ENCODE results near the gene RAPGEF5. TPM values are rescaled to one million over a fixed set of nuclear protein-coding genes. Genes with fewer than 3 reads are reported as not detected.

Gene RAPGEF5
- total RNA-seq, 1 experiment from 2014 or later, result 15.6 TPM

DNA sequence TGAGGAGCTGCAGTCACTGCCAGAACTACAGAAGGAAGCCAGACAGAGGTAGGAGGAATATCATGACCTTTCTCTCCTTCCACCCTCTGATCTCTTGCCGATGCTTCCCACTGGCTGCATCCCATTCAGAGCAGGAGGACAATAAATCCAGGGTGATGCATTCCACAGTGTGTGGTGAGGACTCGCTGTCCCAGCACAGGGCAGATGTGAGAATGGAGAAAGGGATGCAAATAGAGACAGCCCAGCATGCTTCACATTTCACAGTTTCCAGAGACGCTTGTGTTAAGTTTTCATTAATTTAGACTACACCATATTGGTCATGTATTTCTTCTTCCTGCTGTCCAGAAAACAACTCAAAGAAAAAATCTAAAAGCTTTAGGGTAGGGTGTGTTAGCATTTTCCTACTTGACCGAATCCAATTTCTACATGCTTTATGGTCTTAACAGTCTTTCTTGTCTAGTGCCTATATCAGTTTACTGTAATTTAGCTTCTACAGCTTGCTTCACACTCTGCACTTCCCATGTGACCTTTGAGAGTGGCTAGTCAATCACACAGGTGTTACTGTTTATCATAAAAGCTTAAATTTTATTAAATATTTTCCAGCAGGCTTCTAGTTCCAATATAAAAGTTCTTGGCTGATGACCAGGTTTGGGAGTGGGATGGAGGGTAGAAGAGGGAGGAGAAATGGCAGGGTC lies 155.6 kb downstream of the RAPGEF5 start:
- no peaks in the 10 kb centered on the region for H4K20me1 ChIP-seq (ENCODE audit: insufficient read depth)
- TF ChIP-seq TCF7L2 (IDR thresholded peaks at IDR 0.05; ENCODE audit: borderline replicate concordance, extremely low read depth, insufficient read depth, insufficient read length) (no peak), SRF (IDR thresholded peaks at IDR 0.05; ENCODE audit: low read depth) (no peak), YY1 (IDR thresholded peaks at IDR 0.05; ENCODE audit: extremely low read depth, insufficient replicate concordance, low read depth, low read length) (no peak), FOSL1 (IDR thresholded peaks at IDR 0.05; ENCODE audit: low read depth) (no peak), SIN3A (IDR thresholded peaks at IDR 0.05; ENCODE audit: low read depth) (no peak)
- H3K4me3 ChIP-seq (replicated peaks in 1 of 2; ENCODE audit: low read depth in 1 of 2, low read length in 2 of 2), result no peak overlapping the region
- no peak overlapping the region for H3K4me2 ChIP-seq (ENCODE audit: low read length)
- no peak overlapping the region for H3K27ac ChIP-seq (ENCODE audit: low read depth, low read length)
- intact Hi-C loops (cut with micrococcal nuclease), result no loop called here
- CTCF ChIA-PET, result no interaction called here
- H3K36me3 ChIP-seq (ENCODE audit: control insufficient read depth in 1 of 2, insufficient read depth in 2 of 2, low read length in 2 of 2), result no peaks in the 10 kb centered on the region
- ATAC-seq, result no peak
- DNase-seq (ENCODE audit: low read depth, low spot score), result no peak
- POLR2A ChIA-PET, result no interaction called here
- H3K79me2 ChIP-seq (ENCODE audit: insufficient read depth, low read length), result no peaks in the 10 kb centered on the region
- H3K9ac ChIP-seq (ENCODE audit: low read length), result no peak overlapping the region
- no peaks in the 10 kb centered on the region for H3K27me3 ChIP-seq (ENCODE audit: insufficient read depth, low read length)
- no peaks in the 10 kb centered on the region for H3K9me2 ChIP-seq (ENCODE audit: insufficient read depth)
- RAD21 ChIA-PET (ENCODE audit: low non-redundant PET in 1 of 2, low total read pairs in 2 of 2, uncharacterized antibody in 2 of 2, unreplicated experiment in 2 of 2), result no interaction called here
- no peak overlapping the region for H2AFZ ChIP-seq (ENCODE audit: low read depth, low read length, poor library complexity, severe bottlenecking)
- BruUV-seq (replicated peaks), result no TSS peak
- no peaks in the 10 kb centered on the region for H3K4me1 ChIP-seq (ENCODE audit: control insufficient read depth in 1 of 2, insufficient read depth in 2 of 2, low read length in 2 of 2)
- H3K9me3 ChIP-seq (ENCODE audit: control insufficient read depth in 1 of 2, insufficient read depth in 1 of 2, low read depth in 1 of 2, low read length in 2 of 2), result no peaks in the 10 kb centered on the region

DNA sequence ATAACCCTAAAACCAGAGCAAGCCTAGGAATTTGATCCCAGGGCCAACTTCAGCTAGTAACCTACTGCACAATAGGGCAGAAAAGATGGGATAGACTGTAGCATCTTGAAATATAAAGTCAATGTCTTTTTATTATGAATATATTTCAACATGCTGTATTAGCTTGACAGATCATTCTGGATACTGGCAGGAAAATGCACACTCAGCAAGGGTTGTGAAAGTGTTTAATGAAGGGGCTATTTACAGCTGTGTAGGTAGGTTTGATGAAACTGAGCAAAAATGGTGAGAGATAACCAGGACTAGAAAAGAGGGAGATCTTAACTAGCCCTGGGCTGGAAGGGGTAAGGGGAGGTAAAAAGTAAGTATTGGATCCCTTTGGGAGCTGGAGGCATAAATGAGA lies 156.2 kb downstream of the RAPGEF5 start:
- no peak overlapping the region for H2AFZ ChIP-seq (ENCODE audit: low read depth, low read length, poor library complexity, severe bottlenecking)
- no peak overlapping the region for H3K4me2 ChIP-seq (ENCODE audit: low read length)
- H3K9ac ChIP-seq (ENCODE audit: low read length), result no peak overlapping the region
- DNase-seq (ENCODE audit: low read depth, low spot score), result no peak
- no peaks in the 10 kb centered on the region for H3K9me3 ChIP-seq (ENCODE audit: control insufficient read depth in 1 of 2, insufficient read depth in 1 of 2, low read depth in 1 of 2, low read length in 2 of 2)
- no peak overlapping the region for H3K27ac ChIP-seq (ENCODE audit: low read depth, low read length)
- no TSS peak for BruUV-seq (replicated peaks)
- no peaks in the 10 kb centered on the region for H4K20me1 ChIP-seq (ENCODE audit: insufficient read depth)
- no peak for ATAC-seq
- no peak overlapping the region for H3K4me3 ChIP-seq (replicated peaks in 1 of 2; ENCODE audit: low read depth in 1 of 2, low read length in 2 of 2)
- ChIA-PET RAD21 (ENCODE audit: low non-redundant PET in 1 of 2, low total read pairs in 2 of 2, uncharacterized antibody in 2 of 2, unreplicated experiment in 2 of 2) (no interaction called here), POLR2A (no interaction called here), CTCF (no interaction called here)
- H3K36me3 ChIP-seq (ENCODE audit: control insufficient read depth in 1 of 2, insufficient read depth in 2 of 2, low read length in 2 of 2), result no peaks in the 10 kb centered on the region
- H3K4me1 ChIP-seq (ENCODE audit: control insufficient read depth in 1 of 2, insufficient read depth in 2 of 2, low read length in 2 of 2), result no peaks in the 10 kb centered on the region
- no peaks in the 10 kb centered on the region for H3K79me2 ChIP-seq (ENCODE audit: insufficient read depth, low read length)
- no peaks in the 10 kb centered on the region for H3K9me2 ChIP-seq (ENCODE audit: insufficient read depth)
- intact Hi-C loops (cut with micrococcal nuclease), result no loop called here
- no peaks in the 10 kb centered on the region for H3K27me3 ChIP-seq (ENCODE audit: insufficient read depth, low read length)
- TF ChIP-seq SRF (IDR thresholded peaks at IDR 0.05; ENCODE audit: low read depth) (no peak), RAD21 (IDR thresholded peaks at IDR 0.05; ENCODE audit: low read depth) (no peak), ELF1 (IDR thresholded peaks at IDR 0.05; ENCODE audit: borderline replicate concordance, low read depth) (no peak), POLR2A (IDR thresholded peaks at IDR 0.05; ENCODE audit: borderline replicate concordance, extremely low read depth, insufficient read depth, insufficient read length) (no peak), EGR1 (IDR thresholded peaks at IDR 0.05; ENCODE audit: low read depth) (no peak), TCF7L2 (IDR thresholded peaks at IDR 0.05; ENCODE audit: borderline replicate concordance, extremely low read depth, insufficient read depth, insufficient read length) (no peak), FOSL1 (IDR thresholded peaks at IDR 0.05; ENCODE audit: low read depth) (no peak), CEBPB (IDR thresholded peaks at IDR 0.05; ENCODE audit: low read depth) (no peak), SIN3A (IDR thresholded peaks at IDR 0.05; ENCODE audit: low read depth) (no peak), POLR2AphosphoS5 (IDR thresholded peaks at IDR 0.05; ENCODE audit: low read depth, low read length) (no peak), CBX3 (IDR thresholded peaks at IDR 0.05; ENCODE audit: low read depth) (no peak)
- TF ChIP-seq, protein P1, sequence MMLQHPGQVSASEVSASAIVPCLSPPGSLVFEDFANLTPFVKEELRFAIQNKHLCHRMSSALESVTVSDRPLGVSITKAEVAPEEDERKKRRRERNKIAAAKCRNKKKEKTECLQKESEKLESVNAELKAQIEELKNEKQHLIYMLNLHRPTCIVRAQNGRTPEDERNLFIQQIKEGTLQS (IDR thresholded peaks at IDR 0.05), result no peak
- TF ChIP-seq, protein P2, sequence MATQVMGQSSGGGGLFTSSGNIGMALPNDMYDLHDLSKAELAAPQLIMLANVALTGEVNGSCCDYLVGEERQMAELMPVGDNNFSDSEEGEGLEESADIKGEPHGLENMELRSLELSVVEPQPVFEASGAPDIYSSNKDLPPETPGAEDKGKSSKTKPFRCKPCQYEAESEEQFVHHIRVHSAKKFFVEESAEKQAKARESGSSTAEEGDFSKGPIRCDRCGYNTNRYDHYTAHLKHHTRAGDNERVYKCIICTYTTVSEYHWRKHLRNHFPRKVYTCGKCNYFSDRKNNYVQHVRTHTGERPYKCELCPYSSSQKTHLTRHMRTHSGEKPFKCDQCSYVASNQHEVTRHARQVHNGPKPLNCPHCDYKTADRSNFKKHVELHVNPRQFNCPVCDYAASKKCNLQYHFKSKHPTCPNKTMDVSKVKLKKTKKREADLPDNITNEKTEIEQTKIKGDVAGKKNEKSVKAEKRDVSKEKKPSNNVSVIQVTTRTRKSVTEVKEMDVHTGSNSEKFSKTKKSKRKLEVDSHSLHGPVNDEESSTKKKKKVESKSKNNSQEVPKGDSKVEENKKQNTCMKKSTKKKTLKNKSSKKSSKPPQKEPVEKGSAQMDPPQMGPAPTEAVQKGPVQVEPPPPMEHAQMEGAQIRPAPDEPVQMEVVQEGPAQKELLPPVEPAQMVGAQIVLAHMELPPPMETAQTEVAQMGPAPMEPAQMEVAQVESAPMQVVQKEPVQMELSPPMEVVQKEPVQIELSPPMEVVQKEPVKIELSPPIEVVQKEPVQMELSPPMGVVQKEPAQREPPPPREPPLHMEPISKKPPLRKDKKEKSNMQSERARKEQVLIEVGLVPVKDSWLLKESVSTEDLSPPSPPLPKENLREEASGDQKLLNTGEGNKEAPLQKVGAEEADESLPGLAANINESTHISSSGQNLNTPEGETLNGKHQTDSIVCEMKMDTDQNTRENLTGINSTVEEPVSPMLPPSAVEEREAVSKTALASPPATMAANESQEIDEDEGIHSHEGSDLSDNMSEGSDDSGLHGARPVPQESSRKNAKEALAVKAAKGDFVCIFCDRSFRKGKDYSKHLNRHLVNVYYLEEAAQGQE (IDR thresholded peaks at IDR 0.05; ENCODE audit: low read depth), result no peak
- TF ChIP-seq, protein P3, sequence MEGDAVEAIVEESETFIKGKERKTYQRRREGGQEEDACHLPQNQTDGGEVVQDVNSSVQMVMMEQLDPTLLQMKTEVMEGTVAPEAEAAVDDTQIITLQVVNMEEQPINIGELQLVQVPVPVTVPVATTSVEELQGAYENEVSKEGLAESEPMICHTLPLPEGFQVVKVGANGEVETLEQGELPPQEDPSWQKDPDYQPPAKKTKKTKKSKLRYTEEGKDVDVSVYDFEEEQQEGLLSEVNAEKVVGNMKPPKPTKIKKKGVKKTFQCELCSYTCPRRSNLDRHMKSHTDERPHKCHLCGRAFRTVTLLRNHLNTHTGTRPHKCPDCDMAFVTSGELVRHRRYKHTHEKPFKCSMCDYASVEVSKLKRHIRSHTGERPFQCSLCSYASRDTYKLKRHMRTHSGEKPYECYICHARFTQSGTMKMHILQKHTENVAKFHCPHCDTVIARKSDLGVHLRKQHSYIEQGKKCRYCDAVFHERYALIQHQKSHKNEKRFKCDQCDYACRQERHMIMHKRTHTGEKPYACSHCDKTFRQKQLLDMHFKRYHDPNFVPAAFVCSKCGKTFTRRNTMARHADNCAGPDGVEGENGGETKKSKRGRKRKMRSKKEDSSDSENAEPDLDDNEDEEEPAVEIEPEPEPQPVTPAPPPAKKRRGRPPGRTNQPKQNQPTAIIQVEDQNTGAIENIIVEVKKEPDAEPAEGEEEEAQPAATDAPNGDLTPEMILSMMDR (IDR thresholded peaks at IDR 0.05 in 2 of 3, conservative IDR thresholded peaks at IDR 0.05 in 1 of 3; ENCODE audit: borderline replicate concordance in 1 of 3, insufficient read depth in 1 of 3, low read depth in 2 of 3, low read length in 2 of 3), result no peak
